GM12874 (cell line): Measurements from ENCODE around the gene RRP1.

ENCODE experiments used
- TF ChIP-seq, protein P1 (sequence below): IDR thresholded peaks from 2 replicates; pipeline ENCODE4 v1.5.1; 2011; ENCODE audit warnings: low read depth, mild to moderate bottlenecking, control low read depth, low read length, moderate library complexity; ENCODE audit not compliant: insufficient read depth

Gene RRP1

DNA sequence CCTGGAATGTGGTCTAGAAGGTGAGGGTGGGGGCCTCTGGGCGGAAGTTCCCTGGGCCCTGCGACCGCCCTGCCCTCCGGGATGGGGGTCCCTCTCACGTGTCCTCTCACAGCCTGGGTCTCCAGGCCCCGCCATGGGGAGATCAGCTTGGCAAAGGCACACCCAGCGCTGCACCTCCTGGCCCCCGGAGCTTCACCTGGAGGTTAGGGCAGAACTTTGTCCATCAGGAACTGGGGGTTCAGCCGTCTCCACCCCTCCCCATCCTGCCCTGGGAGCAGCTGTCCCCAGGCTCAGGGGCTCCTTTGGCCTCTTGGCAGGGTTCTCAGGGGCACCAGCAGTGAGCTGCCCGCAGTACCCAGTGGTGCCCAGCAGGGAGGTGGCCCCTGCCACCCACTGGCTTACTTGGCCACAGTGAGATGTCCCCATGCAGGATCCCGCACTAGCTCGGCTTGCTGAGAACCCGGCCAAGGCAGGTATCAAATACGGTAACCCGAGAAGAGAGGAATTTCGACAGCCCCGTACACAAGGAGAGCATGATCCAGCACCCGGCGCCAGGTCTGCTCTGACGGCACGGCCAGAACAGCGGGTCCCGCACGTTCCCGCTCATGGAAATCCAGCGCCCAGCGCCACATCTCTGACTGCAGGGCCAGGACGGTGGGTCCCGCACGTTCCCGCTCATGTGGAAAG is 36.7 kb downstream of the RRP1 start:
- TF ChIP-seq, protein P1, sequence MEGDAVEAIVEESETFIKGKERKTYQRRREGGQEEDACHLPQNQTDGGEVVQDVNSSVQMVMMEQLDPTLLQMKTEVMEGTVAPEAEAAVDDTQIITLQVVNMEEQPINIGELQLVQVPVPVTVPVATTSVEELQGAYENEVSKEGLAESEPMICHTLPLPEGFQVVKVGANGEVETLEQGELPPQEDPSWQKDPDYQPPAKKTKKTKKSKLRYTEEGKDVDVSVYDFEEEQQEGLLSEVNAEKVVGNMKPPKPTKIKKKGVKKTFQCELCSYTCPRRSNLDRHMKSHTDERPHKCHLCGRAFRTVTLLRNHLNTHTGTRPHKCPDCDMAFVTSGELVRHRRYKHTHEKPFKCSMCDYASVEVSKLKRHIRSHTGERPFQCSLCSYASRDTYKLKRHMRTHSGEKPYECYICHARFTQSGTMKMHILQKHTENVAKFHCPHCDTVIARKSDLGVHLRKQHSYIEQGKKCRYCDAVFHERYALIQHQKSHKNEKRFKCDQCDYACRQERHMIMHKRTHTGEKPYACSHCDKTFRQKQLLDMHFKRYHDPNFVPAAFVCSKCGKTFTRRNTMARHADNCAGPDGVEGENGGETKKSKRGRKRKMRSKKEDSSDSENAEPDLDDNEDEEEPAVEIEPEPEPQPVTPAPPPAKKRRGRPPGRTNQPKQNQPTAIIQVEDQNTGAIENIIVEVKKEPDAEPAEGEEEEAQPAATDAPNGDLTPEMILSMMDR, result no peak

DNA sequence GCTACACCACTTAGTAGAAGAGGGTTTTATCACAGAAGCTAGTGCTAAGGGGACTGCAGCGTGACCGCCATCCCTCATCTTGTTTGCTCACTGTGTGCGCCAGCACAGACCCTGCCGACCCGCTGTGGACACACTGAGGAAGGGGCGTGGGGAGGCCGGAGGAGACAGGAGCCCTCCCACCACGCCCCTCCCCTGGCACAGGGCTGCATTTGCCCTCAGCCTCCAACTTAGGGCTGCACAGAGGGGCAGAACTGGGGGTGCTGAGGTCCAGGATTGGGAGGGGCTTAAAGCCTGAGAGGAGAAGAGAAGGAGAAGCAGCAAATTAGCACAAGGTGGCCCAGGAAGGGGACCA is 37.2 kb downstream of the RRP1 start:
- TF ChIP-seq, protein P1, result no peak

DNA sequence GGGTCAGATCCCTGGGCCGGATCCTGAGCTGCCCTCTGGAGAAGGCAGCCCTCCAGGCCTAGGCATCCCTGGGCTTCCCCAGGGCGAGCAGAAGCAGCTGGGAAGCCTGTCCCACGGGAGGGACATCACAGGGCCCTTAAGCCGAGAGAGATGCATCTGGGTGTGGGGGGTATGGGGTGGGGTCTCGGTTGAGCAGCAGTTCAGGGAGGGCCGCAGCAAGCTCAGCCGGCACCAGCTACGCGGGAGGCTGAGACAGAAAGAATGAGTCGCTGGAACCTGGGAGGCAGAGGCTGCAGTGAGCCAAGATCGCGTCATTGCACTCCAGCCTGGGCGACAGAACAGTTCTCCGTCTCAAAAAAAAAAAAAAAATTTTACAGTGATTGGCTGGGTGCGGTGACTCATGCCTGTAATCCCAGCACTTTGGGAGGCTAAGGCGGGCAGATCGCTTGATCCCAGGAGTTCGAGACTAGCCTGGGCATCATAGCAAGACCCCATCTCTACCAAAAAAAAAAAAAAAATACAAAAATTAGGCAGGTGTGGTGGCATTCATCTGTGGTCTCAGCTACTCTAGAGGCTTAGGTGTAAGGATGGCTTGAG is 37.7 kb downstream of the RRP1 start:
- TF ChIP-seq, protein P1, result no peak

DNA sequence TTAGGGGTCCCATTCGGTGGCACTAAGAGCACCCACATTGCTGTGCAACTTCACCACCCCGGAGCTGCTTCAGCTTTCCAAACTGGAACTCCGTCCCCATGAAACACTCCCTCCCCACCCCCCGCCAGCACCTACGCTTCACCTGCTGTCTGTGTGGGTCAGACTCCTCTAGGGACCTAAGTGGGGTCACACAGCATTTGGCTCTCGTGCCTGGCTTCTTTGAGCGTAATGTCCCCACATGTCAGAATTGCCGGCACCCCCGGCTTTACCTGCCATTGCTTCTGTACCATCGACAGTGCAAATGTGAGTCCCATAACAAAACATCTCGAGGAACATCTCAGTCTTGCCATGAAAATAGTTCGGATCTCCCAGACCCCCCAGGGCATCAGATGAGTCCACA is 39.8 kb downstream of the RRP1 start:
- TF ChIP-seq, protein P1, result no peak

DNA sequence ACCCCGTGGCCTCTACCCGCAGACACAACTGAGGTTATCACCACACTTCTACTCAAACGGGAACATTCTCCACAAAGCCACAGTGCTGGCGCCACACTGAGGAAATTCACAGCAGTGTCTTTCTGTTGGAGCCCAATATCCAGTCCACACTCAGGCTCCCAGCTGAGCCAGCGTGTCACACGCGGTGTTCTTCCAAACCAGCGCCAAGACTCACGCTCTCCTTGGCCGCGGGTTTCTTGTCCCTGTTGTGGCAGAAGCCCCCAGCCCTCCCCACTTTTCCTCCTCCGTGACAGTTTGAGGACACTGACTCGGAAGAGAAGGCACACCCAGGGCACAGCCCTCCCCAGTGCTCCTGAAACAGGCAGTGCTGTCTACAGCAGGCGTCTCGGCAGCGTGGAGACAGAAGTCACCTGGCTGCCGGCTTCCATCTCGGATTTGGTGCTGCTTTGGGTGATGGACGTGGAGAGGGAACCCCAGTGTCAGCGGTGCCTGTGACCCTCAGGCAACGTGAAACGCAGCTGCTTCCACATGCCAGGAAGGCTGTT is 40.3 kb downstream of the RRP1 start:
- TF ChIP-seq, protein P1, result no peak

DNA sequence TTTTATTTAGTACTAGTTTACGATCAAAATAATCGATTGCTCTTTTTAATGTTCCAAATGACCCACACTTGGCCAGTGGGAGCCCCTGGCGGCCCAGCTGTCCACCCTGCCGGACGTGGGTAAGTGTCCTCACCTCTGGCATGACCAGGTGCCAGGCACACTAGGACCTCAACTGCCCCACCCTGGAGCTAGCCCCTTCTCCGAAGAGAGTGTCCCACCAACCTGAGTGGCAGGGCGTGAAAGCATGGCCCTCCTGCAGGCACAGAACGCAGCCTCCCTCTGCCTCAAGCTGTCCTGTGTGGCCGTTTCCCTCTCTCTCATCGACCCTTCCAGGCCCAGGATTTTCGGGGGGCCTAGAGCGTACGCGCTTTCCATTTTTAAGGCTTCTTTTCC is 42.8 kb downstream of the RRP1 start:
- TF ChIP-seq, protein P1, result no peak

DNA sequence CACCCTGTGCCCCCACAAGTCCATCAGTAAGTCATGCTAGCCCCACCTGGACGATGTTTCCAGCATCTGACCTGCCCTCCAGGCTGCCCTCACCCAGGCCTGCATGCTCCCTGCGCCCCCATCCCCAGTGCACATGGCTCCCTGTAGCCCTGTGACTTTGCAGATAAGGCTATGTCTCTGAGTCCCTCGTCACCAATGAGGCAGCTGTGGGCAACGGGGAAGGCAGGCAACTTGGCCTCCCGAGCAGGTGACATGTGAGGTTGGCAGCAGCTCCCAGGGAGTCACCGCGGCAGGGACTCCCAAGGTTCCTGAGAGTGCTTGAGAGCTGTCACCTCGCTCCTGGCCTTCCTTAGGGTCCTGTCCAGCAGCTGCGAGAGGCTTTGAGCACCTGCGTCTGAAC is 43.3 kb downstream of the RRP1 start:
- TF ChIP-seq, protein P1, result no peak
